Measurements from ENCODE around the gene RASSF5. TPM values are rescaled to one million over a fixed set of nuclear protein-coding genes. Genes with fewer than 3 reads are reported as not detected.

Gene RASSF5, protein sequence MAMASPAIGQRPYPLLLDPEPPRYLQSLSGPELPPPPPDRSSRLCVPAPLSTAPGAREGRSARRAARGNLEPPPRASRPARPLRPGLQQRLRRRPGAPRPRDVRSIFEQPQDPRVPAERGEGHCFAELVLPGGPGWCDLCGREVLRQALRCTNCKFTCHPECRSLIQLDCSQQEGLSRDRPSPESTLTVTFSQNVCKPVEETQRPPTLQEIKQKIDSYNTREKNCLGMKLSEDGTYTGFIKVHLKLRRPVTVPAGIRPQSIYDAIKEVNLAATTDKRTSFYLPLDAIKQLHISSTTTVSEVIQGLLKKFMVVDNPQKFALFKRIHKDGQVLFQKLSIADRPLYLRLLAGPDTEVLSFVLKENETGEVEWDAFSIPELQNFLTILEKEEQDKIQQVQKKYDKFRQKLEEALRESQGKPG
- total RNA-seq, result 100 to 1,000 TPM; 257 to 258 TPM

DNA sequence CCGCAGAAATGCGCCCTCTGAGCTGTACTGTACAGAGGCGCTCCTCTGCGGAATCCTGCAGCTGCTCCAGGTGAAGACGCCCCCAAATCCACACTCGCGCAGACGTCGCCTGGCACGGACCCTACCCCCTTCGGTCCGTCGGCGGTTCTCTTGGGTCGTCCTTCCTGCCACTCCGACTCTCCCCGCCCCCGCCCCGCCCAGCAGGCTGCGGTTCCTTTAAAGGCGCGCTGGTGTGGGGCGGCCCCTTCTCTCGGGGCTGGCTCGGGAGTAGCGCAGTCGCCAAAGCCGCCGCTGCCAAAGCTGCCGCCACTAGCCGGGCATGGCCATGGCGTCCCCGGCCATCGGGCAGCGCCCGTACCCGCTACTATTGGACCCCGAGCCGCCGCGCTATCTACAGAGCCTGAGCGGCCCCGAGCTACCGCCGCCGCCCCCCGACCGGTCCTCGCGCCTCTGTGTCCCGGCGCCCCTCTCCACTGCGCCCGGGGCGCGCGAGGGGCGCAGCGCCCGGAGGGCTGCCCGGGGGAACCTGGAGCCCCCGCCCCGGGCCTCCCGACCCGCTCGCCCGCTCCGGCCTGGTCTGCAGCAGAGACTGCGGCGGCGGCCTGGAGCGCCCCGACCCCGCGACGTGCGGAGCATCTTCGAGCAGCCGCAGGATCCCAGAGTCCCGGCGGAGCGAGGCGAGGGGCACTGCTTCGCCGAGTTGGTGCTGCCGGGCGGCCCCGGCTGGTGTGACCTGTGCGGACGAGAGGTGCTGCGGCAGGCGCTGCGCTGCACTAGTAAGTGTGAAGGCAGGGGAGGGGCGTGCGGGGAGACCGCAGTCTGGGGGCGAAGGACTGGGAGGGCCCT lies at the start of gene RASSF5:
Gene RASSF5 (plus strand): TSS at position 248 of the 846 bp plus-strand sequence. CDS start 72 bp downstream, at position 320.
- Mint-ChIP-seq H3K9me3 (no peaks in the 10 kb centered on the region), H3K4me1 (ENCODE audit: low read depth) (peaks cover 45% of the 10 kb centered on the region), H3K27me3 (ENCODE audit: low read depth) (peaks cover 22% of the 10 kb centered on the region), H3K4me3 (peak within 1 kb of the TSS; percentile 74), H3K27ac (peak within 1 kb of the TSS; percentile 55), H3K36me3 (ENCODE audit: low read depth) (no peaks in the 10 kb centered on the region)
- CTCF ChIA-PET, result interaction anchor here (0.7 to 5.8 kb wide), 11 partner anchors 9 to 157 kb away, joined by 3 to 37 read pairs (median 7); no protein-coding TSS in a partner anchor
- peak; percentile 92 for DNase-seq
- intact Hi-C loops (cut with micrococcal nuclease), result loop anchor here (2.0 kb wide), 5 partner anchors 17 to 49 kb away; no protein-coding TSS in a partner anchor

DNA sequence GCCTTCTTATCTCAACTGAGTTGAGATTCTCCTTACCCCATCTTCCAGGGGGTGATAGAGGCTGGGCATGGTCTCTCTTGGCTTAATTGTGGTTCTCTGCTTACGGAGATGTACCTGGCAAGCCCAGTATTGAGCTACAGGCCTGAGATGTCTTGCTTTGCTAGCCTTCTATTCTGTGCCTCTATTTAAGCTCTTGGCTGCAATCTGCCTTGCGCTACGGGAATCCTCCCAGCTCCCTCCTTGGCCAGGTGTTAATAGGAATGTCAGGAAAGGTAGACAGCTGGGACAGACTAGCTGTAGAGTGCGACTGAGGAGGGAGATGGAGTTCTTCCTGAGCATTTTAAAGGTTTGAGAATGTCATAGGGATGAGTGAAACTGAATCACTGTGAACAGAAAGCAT lies 47.6 kb upstream of the RASSF5 start:
- Mint-ChIP-seq H3K27me3 (ENCODE audit: low read depth) (no peaks in the 10 kb centered on the region), H3K27ac (no peak overlapping the region), H3K36me3 (ENCODE audit: low read depth) (no peaks in the 10 kb centered on the region), H3K4me1 (ENCODE audit: low read depth) (peaks cover 25% of the 10 kb centered on the region), H3K4me3 (no peak overlapping the region), H3K9me3 (no peaks in the 10 kb centered on the region)
- no peak for DNase-seq
- intact Hi-C loops (cut with micrococcal nuclease), result no loop called here
- CTCF ChIA-PET, result interaction anchor here (0.6 to 5.9 kb wide), 7 partner anchors 12 to 204 kb away, joined by 4 to 57 read pairs (median 5); partner anchors contain the start of gene IKBKE

DNA sequence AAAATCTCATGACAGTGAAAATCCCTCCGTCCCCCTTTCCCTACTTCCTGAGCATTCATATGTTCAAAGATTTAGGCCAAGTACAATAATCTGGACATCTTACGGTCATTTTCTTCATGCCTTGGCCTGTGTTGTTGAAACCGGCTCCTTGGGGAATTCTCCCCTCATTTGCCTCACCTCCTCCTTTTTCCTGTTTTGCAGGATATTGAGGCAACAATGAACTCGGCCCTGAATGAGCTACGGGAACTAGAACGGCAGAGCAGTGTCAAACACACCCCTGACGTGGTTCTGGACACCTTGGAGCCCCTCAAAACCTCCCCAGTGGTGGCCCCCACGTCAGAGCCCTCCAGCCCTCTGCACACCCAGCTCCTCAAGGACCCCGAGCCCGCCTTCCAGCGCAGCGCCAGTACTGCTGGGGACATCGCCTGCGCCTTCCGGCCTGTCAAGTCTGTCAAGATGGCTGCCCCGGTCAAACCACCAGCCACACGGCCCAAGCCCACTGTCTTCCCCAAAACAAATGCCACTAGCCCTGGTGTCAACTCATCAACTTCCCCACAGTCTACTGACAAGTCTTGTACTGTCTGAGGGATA lies 46.4 kb upstream of the RASSF5 start:
- intact Hi-C loops (cut with micrococcal nuclease), result no loop called here
- no peaks in the 10 kb centered on the region for H3K9me3 Mint-ChIP-seq
- no peaks in the 10 kb centered on the region for H3K36me3 Mint-ChIP-seq (ENCODE audit: low read depth)
- CTCF ChIA-PET, result interaction anchor here (0.6 to 5.9 kb wide), 7 partner anchors 11 to 203 kb away, joined by 3 to 57 read pairs (median 7); partner anchors contain the start of gene IKBKE
- H3K27me3 Mint-ChIP-seq (ENCODE audit: low read depth), result no peaks in the 10 kb centered on the region
- H3K4me3 Mint-ChIP-seq, result no peak overlapping the region
- H3K27ac Mint-ChIP-seq, result no peak overlapping the region
- DNase-seq, result no peak
- H3K4me1 Mint-ChIP-seq (ENCODE audit: low read depth), result peaks cover 37% of the 10 kb centered on the region

DNA sequence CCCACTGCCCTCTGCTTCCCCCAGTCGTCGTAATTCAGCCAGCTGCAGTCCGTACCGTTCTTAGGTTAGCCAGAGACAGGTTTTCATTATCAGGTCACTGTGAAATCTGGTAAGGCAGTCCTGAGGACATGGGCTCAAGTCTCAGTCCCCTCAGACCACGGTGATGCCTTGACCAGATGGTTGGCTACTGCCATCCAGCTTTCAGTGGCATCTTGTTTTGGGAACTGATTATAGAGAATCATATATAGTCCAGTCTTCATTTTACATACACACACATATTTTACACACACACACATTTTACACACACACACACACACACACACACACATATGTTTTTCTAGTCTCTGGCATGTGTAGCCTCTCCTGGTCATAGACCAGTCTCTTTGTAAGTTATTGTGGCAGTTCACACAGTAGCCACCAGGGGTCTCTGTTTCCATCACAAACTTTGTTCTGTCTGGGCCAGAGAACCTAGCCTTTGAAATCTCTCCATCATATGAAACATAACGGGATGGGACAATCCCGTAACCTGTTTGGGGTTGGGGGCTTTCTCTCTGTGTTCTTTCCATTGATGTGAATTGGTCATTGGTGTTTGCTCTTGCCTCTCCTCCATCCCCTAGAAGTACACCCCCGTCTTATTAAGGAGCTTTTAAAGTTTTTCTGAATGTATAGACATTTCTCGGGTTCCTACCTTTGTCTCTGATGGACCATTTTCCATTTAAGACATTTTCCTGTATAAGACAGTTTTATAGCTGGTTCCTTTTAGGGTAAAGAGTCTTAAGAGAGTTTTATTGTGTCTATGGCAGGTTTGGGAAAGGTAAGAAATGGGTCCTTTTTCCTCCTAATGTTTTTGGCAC lies 45.5 kb upstream of the RASSF5 start:
- intact Hi-C loops (cut with micrococcal nuclease), result loop anchor here (1.0 to 2.0 kb wide), 4 partner anchors 8 to 202 kb away; partner anchors contain the start of genes IKBKE and RASSF5
- no peaks in the 10 kb centered on the region for H3K36me3 Mint-ChIP-seq (ENCODE audit: low read depth)
- CTCF ChIA-PET, result interaction anchor here (0.6 to 5.9 kb wide), 26 partner anchors 10 to 609 kb away, joined by 3 to 57 read pairs (median 4); partner anchors contain the start of gene IKBKE
- no peaks in the 10 kb centered on the region for H3K9me3 Mint-ChIP-seq
- no peaks in the 10 kb centered on the region for H3K27me3 Mint-ChIP-seq (ENCODE audit: low read depth)
- DNase-seq, result peak; percentile 92
- H3K4me1 Mint-ChIP-seq (ENCODE audit: low read depth), result peaks cover 46% of the 10 kb centered on the region
- no peak overlapping the region for H3K4me3 Mint-ChIP-seq
- H3K27ac Mint-ChIP-seq, result no peak overlapping the region

DNA sequence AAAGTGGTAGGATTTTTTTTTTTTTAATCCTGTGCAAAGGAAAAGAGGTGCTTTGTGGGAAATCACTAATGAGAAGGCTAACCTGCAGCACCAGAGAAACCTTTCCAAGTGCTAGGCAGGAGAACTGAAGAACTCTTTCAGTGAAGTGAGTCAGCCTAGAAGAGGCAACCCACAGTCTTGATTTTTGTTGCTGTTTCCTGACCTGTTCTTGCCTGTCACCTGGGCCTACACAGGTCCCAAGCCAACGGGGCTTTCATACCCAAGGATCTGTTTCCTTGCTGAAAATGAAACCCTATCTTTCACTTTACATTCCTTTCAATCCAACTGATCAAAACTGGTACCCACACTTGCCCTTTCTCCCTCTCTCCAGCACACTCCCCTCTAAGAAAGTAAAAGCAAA lies 44.2 kb upstream of the RASSF5 start:
- no peak overlapping the region for H3K4me3 Mint-ChIP-seq
- CTCF ChIA-PET, result interaction anchor here (0.8 to 5.9 kb wide), 7 partner anchors 9 to 200 kb away, joined by 3 to 57 read pairs (median 8); partner anchors contain the start of gene IKBKE
- H3K9me3 Mint-ChIP-seq, result no peaks in the 10 kb centered on the region
- H3K36me3 Mint-ChIP-seq (ENCODE audit: low read depth), result no peaks in the 10 kb centered on the region
- H3K27me3 Mint-ChIP-seq (ENCODE audit: low read depth), result no peaks in the 10 kb centered on the region
- peaks cover 59% of the 10 kb centered on the region for H3K4me1 Mint-ChIP-seq (ENCODE audit: low read depth)
- DNase-seq, result peak; percentile 73
- H3K27ac Mint-ChIP-seq, result peak overlapping the region; percentile 77
- intact Hi-C loops (cut with micrococcal nuclease), result loop anchor here (1.0 to 2.0 kb wide), 2 partner anchors 44 to 120 kb away; partner anchors contain the start of gene RASSF5

DNA sequence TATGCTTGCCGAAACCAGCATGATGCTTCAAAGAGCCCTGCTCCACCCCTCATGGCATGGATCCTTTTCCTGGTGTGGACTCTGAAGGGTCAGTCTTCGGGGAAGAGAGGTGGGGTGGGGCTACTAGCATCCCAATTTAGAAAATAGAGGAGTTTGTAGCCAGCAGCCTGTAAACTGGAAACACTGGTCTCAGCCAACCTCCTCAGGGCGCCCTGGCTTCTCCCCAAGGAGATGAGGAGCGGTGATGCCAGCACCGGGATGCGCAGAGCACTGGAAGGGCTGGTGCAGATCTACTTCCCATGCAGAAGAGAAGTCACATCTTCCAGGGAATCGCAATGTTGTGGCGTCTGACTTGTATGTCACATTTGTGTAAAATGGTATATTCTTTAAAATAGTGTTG lies 43.4 kb upstream of the RASSF5 start:
- Mint-ChIP-seq H3K4me1 (ENCODE audit: low read depth) (peaks cover 67% of the 10 kb centered on the region), H3K9me3 (no peaks in the 10 kb centered on the region), H3K36me3 (ENCODE audit: low read depth) (no peaks in the 10 kb centered on the region), H3K27ac (no peak overlapping the region), H3K27me3 (ENCODE audit: low read depth) (no peaks in the 10 kb centered on the region), H3K4me3 (no peak overlapping the region)
- no peak for DNase-seq
- intact Hi-C loops (cut with micrococcal nuclease), result loop anchor here (1.0 to 2.0 kb wide), 2 partner anchors 43 to 119 kb away; partner anchors contain the start of gene RASSF5
- CTCF ChIA-PET, result interaction anchor here (0.5 to 5.9 kb wide), 6 partner anchors 8 to 1128 kb away, joined by 3 to 57 read pairs (median 4); partner anchors contain the start of gene IKBKE

DNA sequence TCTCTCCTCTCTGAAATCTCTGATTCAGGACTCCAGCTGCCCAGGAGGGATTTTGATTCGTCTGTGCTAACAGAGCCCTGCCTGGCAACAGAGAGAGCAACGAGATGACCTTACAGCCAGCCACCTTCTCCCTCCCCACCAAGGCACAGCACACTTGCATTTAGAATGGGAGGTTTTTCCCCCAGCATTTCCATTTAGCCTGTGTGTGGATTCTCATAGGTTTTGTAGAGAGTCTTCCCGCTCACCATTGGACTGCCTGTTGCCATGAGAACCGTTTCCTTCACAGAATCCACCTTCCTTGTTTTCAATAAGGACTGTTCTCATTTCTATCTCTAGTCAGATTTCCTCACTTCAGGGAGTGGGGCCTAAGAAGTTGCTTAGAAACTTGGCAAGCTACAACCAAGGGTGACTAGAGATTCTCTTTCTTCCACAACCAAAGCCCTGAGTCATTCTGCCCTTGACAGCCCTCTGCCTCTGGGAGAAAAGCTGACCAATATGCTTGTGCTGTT lies 42.8 kb upstream of the RASSF5 start:
- peak; percentile 21 for DNase-seq
- intact Hi-C loops (cut with micrococcal nuclease), result no loop called here
- Mint-ChIP-seq H3K4me1 (ENCODE audit: low read depth) (peaks cover 73% of the 10 kb centered on the region), H3K27me3 (ENCODE audit: low read depth) (no peaks in the 10 kb centered on the region), H3K4me3 (no peak overlapping the region), H3K9me3 (no peaks in the 10 kb centered on the region), H3K36me3 (ENCODE audit: low read depth) (no peaks in the 10 kb centered on the region), H3K27ac (peak overlapping the region; percentile 9)
- CTCF ChIA-PET, result interaction anchor here (0.6 to 3.9 kb wide), 7 partner anchors 12 to 199 kb away, joined by 3 to 19 read pairs (median 4); no protein-coding TSS in a partner anchor

DNA sequence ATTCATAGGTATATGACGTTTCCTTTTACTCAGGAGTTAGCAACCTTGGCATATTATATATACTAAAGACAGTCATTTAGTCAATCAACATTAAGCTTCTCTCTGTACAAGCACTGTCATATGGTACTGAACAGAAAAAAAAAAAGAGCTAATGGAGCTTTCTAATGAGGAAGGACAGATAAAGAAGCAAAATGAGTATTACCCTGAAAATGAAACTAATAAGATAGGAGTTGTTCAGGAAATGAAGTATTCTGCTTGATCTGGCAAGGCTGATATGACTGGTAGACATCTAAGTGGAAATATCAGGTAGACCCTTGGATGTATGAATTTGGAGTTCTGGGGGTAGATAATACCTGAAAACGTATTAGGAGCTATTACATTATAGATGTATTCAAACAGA lies 41.4 kb upstream of the RASSF5 start:
- DNase-seq, result no peak
- no peaks in the 10 kb centered on the region for H3K36me3 Mint-ChIP-seq (ENCODE audit: low read depth)
- H3K4me3 Mint-ChIP-seq, result no peak overlapping the region
- no peaks in the 10 kb centered on the region for H3K27me3 Mint-ChIP-seq (ENCODE audit: low read depth)
- peaks cover 82% of the 10 kb centered on the region for H3K4me1 Mint-ChIP-seq (ENCODE audit: low read depth)
- intact Hi-C loops (cut with micrococcal nuclease), result loop anchor here (5.0 kb wide), 1 partner anchor 451 kb away; no protein-coding TSS in a partner anchor
- CTCF ChIA-PET, result interaction anchor here (0.7 to 3.9 kb wide), 5 partner anchors 14 to 457 kb away, joined by 3 to 19 read pairs (median 5); partner anchors contain the start of gene RASSF5
- no peaks in the 10 kb centered on the region for H3K9me3 Mint-ChIP-seq
- H3K27ac Mint-ChIP-seq, result no peak overlapping the region

DNA sequence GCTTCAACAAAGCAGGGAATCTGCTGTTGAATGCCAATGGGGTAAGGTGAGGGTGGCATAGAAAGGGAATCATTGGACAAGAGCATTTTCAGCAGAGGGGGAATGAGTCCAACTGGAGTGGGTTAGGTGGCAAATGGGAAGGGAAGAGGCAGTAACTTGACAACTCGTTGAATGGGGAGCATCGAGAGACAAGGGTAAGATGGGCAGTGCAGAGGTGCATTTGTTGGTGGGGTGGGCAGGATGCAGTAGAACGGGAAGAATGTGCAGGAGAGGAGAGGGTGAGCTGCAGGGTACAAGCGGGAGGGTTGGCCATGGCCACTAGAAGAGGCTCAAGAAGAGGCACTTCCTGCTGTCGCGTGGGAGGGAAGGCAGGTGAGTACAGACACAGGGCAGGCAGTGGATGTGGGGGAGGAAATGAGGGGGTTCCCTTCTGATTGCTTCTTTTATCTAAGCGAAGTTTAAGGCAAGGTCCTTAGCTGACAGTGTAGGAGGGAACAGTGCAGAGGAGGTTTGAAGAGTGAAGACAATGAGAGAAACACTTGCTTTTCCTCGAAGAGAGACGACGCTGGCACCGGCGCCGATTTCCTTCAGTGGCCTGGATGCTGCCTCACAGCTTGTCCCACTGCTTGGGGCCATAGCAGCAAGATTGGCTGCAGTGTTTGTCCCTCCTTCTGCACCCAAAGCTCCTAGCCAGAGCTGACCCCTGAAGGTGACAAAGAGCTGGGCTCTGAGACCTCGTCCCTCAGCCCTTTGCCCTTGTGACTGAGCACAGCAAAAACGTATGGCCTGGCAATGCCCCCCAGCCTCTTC lies 40.3 kb upstream of the RASSF5 start:
- H3K4me1 Mint-ChIP-seq (ENCODE audit: low read depth), result peaks cover 91% of the 10 kb centered on the region
- peak overlapping the region; percentile 19 for H3K27ac Mint-ChIP-seq
- DNase-seq, result peak; percentile 50
- no peaks in the 10 kb centered on the region for H3K36me3 Mint-ChIP-seq (ENCODE audit: low read depth)
- no peaks in the 10 kb centered on the region for H3K9me3 Mint-ChIP-seq
- H3K27me3 Mint-ChIP-seq (ENCODE audit: low read depth), result no peaks in the 10 kb centered on the region
- CTCF ChIA-PET, result interaction anchor here (0.6 to 3.9 kb wide), 5 partner anchors 13 to 809 kb away, joined by 3 to 19 read pairs (median 5); partner anchors contain the start of gene RASSF5
- H3K4me3 Mint-ChIP-seq, result peak overlapping the region; percentile 8
- intact Hi-C loops (cut with micrococcal nuclease), result loop anchor here (5.0 kb wide), 1 partner anchor 450 kb away; no protein-coding TSS in a partner anchor

DNA sequence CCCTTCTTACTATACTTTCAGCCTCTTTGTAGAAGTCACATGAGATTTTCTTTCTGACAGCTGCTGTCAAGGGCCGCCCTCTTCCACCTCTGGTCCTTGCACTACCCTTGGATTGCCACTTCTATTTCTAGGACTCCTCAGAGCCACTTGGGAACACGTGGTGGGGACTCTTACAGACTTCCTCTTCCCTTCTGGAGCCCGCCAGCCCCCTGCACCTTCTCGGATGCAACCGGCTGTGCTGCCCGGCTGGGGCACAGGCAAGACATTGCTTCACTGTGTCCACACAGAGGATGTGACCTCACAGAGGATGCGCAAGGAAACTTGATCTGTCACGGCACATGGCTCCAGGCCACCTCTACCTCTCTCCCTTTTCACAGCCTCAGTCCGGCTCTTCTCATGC lies 39.4 kb upstream of the RASSF5 start:
- H3K36me3 Mint-ChIP-seq (ENCODE audit: low read depth), result no peaks in the 10 kb centered on the region
- H3K9me3 Mint-ChIP-seq, result no peaks in the 10 kb centered on the region
- peak; percentile 48 for DNase-seq
- intact Hi-C loops (cut with micrococcal nuclease), result loop anchor here (5.0 kb wide), 1 partner anchor 449 kb away; no protein-coding TSS in a partner anchor
- no peaks in the 10 kb centered on the region for H3K27me3 Mint-ChIP-seq (ENCODE audit: low read depth)
- CTCF ChIA-PET, result interaction anchor here (0.9 to 3.9 kb wide), 2 partner anchors 12 to 116 kb away, joined by 3 to 19 read pairs; no protein-coding TSS in a partner anchor
- peak overlapping the region; percentile 12 for H3K27ac Mint-ChIP-seq
- H3K4me3 Mint-ChIP-seq, result no peak overlapping the region
- H3K4me1 Mint-ChIP-seq (ENCODE audit: low read depth), result peaks cover 95% of the 10 kb centered on the region
